Sigmoid colon (tissue), 7 donors: ENCODE data around the gene METTL13. TPM values are rescaled to one million over a fixed set of nuclear protein-coding genes. Genes with fewer than 3 reads are reported as not detected.
"Not testable (repeated sequence)": the region's sequence is repeated elsewhere in the genome, so short reads cannot be mapped to it uniquely, and the experiment has no call there.

Experiments
- DNase-seq: peaks from one replicate; pipeline ENCODE4 v3.0.0-alpha.2; 2019
- H3K27ac ChIP-seq, 4 donors: fragments of 200-600 bp; sonication (generic); one replicate each; pipeline ENCODE4 v1.5.1; 2016 to 2019; ENCODE audit warnings: mild to moderate bottlenecking in 1 of 4
- H3K27me3 ChIP-seq, 3 donors: fragments of 200-600 bp; sonication (generic); one replicate each; pipeline ENCODE4 v1.5.1; 2019; ENCODE audit warnings: mild to moderate bottlenecking in 1 of 3
- H3K36me3 ChIP-seq, 4 donors: fragments of 200-600 bp; sonication (generic); one replicate each; pipeline ENCODE4 v1.5.1; 2016 to 2019
- H3K4me1 ChIP-seq, 4 donors: fragments of 200-600 bp; sonication (generic); one replicate each; pipeline ENCODE4 v1.5.1; 2017 to 2019
- H3K4me3 ChIP-seq, 4 donors: fragments of 200-600 bp; sonication (generic); one replicate each; pipeline ENCODE4 v1.5.1; 2017 to 2019; ENCODE audit warnings: mild to moderate bottlenecking in 2 of 4, moderate library complexity in 1 of 4
- H3K9me3 ChIP-seq, 4 donors: fragments of 200-600 bp in 3 of 4; sonication (generic) in 3 of 4; one replicate each; pipeline versions ENCODE4 v1.5.1 to v1.6.1; 2013 to 2019
- CTCF ChIP-seq, 4 experiments: fragments of 450-650 bp in 3 of 4; fragments of 200-600 bp in 1 of 4; IDR thresholded peaks; one replicate each; pipeline ENCODE4 v1.5.1; 2016 to 2019; ENCODE audit warnings: antibody characterized with exemption in 4 of 4, mild to moderate bottlenecking in 3 of 4, moderate library complexity in 2 of 4
- EP300 ChIP-seq, 4 donors: sonication (generic); formaldehyde crosslinking; IDR thresholded peaks; one replicate each; pipeline ENCODE4 v1.6.1; 2017; ENCODE audit warnings: antibody characterized with exemption in 4 of 4
- POLR2A ChIP-seq, 2 donors: fragments of 450-650 bp; IDR thresholded peaks; one replicate each; pipeline ENCODE4 v1.6.1; 2016; ENCODE audit warnings: antibody characterized with exemption in 2 of 2, mild to moderate bottlenecking in 2 of 2, moderate library complexity in 2 of 2
- POLR2AphosphoS5 ChIP-seq, 4 donors: sonication (generic); formaldehyde crosslinking; IDR thresholded peaks; one replicate each; pipeline ENCODE4 v1.6.1; 2017; ENCODE audit warnings: antibody characterized with exemption in 4 of 4
- WGBS, 2 donors: extraction: QIAGEN DNeasy Blood & Tissue Kit; methylation state at CpG; one replicate each; pipeline ENCODE4 v1.1.7; 2013; 5-methylcytosine and 5-hydroxymethylcytosine counted together
- intact Hi-C: fragments of 100-400 bp; cut with DNase I; formaldehyde crosslinking; loops from one replicate; pipeline ENCODE4 v1.15.1; 2023
- polyA plus RNA-seq, 3 donors: library from polyadenylated mRNA; stranded (reverse); fragments of 200-250 nt; gene quantifications; one replicate each; pipeline ENCODE4 v1.2.3, GENCODE V29; 2013
- total RNA-seq, 4 donors: library from RNA; depleted of rRNA; stranded (reverse); fragments of >200 nt; gene quantifications; one replicate each; pipeline ENCODE4 v1.1.0, GENCODE V29; 2016
- donor health status: healthy with polysubstance abuse.
- donor health status: Bipolar disorder and iron deficiency.
- donor health status: healthy.

Gene METTL13
- total and polyA plus RNA-seq, 7 donors, result 8.4 to 29.3 (median 16.1) TPM

GRCh38 chr1:171798311-171798710, 16.9 kb downstream of the METTL13 start:
- H3K4me3 ChIP-seq, result no peak overlapping the region
- H3K27ac ChIP-seq, result no peak overlapping the region
- H3K36me3 ChIP-seq, result peaks cover 0 to 49% (median 19%) of the 10 kb centered on the region in 4 donors
- H3K4me1 ChIP-seq, result no peaks in the 10 kb centered on the region
- no peak for DNase-seq
- WGBS, 2 donors, result 93 to 95% methylated on average over 3 of the region's 3 CpGs
- no peaks in the 10 kb centered on the region for H3K27me3 ChIP-seq
- intact Hi-C loops, result no loop called here
- no peak for TF ChIP-seq EP300 (IDR thresholded peaks at IDR 0.05)
- TF ChIP-seq POLR2A (IDR thresholded peaks at IDR 0.05), result no peak
- no peak for TF ChIP-seq CTCF (IDR thresholded peaks at IDR 0.05)
- no peak for TF ChIP-seq POLR2AphosphoS5 (IDR thresholded peaks at IDR 0.05)
- no peaks in the 10 kb centered on the region for H3K9me3 ChIP-seq

- DNase-seq, result no peak
- 95 to 96% methylated on average over 3 of the region's 3 CpGs for WGBS, 2 donors
- Histone ChIP-seq H3K27me3 (no peaks in the 10 kb centered on the region), H3K9me3 (no peaks in the 10 kb centered on the region), H3K36me3 (peaks cover 0 to 45% (median 18%) of the 10 kb centered on the region in 4 donors), H3K4me1 (no peaks in the 10 kb centered on the region), H3K27ac (no peak overlapping the region), H3K4me3 (no peak overlapping the region)
- intact Hi-C loops, result no loop called here
- TF ChIP-seq POLR2AphosphoS5 (IDR thresholded peaks at IDR 0.05), result no peak
- no peak for TF ChIP-seq CTCF (IDR thresholded peaks at IDR 0.05)
- TF ChIP-seq EP300 (IDR thresholded peaks at IDR 0.05), result no peak
- no peak for TF ChIP-seq POLR2A (IDR thresholded peaks at IDR 0.05)
These were observed 17.3 kb downstream of the METTL13 start for GRCh38 chr1:171798765-171799164.

GRCh38 chr1:171799166-171799565, 17.7 kb downstream of the METTL13 start:
- Histone ChIP-seq H3K4me3 (no peak overlapping the region), H3K27me3 (no peaks in the 10 kb centered on the region), H3K4me1 (no peaks in the 10 kb centered on the region), H3K27ac (no peak overlapping the region), H3K9me3 (no peaks in the 10 kb centered on the region), H3K36me3 (peaks cover 0 to 41% (median 16%) of the 10 kb centered on the region in 4 donors)
- WGBS, 2 donors, result 69 to 72% methylated on average over 4 of the region's 4 CpGs
- intact Hi-C loops, result no loop called here
- TF ChIP-seq CTCF (IDR thresholded peaks at IDR 0.05), result no peak
- TF ChIP-seq EP300 (IDR thresholded peaks at IDR 0.05), result no peak
- TF ChIP-seq POLR2A (IDR thresholded peaks at IDR 0.05), result no peak
- TF ChIP-seq POLR2AphosphoS5 (IDR thresholded peaks at IDR 0.05), result no peak
- DNase-seq, result no peak

- not testable (repeated sequence) for DNase-seq, H3K4me3 ChIP-seq, H3K9me3 ChIP-seq, H3K4me1 ChIP-seq, H3K27me3 ChIP-seq, H3K27ac ChIP-seq
- intact Hi-C loops, result loop anchor here (2.0 to 5.0 kb wide), 2 partner anchors 43 to 185 kb away; partner anchors contain the start of gene DNM3
- H3K36me3 ChIP-seq, result peaks cover 0 to 36% (median 13%) of the 10 kb centered on the region in 4 donors
- WGBS, 2 donors, result 96 to 98% methylated on average over 2 of the region's 2 CpGs
These were observed 18.2 kb downstream of the METTL13 start for GRCh38 chr1:171799698-171800097.

GRCh38 chr1:171800342-171800741, 18.9 kb downstream of the METTL13 start:
- TF ChIP-seq CTCF (IDR thresholded peaks at IDR 0.05), result no peak
- TF ChIP-seq POLR2A (IDR thresholded peaks at IDR 0.05), result no peak
- DNase-seq, result no peak
- Histone ChIP-seq H3K27me3 (no peaks in the 10 kb centered on the region), H3K4me3 (no peak overlapping the region), H3K9me3 (no peaks in the 10 kb centered on the region), H3K27ac (no peak overlapping the region), H3K36me3 (peaks cover 0 to 30% (median 10%) of the 10 kb centered on the region in 4 donors), H3K4me1 (no peaks in the 10 kb centered on the region)
- 82 to 93% methylated on average over 3 of the region's 3 CpGs for WGBS, 2 donors
- intact Hi-C loops, result loop anchor here (2.0 to 5.0 kb wide), 2 partner anchors 42 to 184 kb away; partner anchors contain the start of gene DNM3
